ENCODE measurements around the gene MYL5. TPM values are rescaled to one million over a fixed set of nuclear protein-coding genes. Genes with fewer than 3 reads are reported as not detected.

MYL5 gene
- total RNA-seq, 1 experiment from 2014 or later = 0.99 TPM

DNA sequence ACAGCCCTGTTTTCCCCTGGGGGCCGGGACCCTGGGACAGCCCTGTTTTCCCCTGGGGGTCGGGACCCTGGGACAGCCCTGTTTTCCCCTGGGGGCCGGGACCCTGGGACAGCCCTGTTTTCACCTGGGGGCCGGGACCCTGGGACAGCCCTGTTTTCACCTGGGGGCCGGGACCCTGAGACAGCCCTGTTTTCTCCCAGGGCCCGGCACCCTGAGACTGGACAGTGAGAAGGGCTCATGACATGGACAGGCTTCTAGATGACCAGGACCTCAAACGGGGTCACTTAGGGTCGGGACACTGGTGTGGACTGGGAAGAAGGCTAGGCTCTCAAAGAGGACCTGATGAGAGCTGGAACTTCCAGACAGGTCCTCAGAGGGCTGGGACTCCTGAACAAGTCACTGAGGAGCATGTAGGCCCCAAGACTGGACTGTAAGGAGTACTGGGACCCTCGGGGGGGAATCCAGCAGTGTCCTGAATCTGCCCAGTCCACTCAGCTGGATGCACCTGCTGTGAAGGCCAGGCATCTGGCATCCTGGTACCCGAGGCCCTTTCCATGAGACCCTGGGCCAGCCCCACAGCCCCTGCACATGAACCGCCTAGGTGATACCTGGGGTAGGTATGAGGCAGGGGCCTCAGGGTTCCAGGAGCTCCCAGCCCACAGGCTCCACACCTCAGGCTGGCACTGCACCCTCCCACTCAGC lies 33.7 kb downstream of the MYL5 start:
- DNase-seq (ENCODE audit: low read depth) = no peak

DNA sequence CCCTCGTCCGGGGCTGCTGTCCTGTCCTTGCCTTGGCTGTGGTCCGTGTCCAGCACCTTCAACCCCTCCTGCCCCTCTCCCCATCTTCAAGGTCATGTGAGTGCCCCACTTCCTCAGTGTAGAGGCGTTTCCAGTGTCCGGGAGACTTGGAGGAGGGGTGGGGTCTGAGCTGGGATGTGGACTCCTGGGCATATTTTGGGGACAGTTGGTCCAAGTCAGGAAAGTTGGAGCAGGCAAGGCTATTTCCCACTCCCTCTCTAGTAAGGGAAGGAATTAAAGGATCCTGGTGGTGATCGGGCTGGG lies 34.2 kb downstream of the MYL5 start:
- DNase-seq (ENCODE audit: low read depth) = no peak

DNA sequence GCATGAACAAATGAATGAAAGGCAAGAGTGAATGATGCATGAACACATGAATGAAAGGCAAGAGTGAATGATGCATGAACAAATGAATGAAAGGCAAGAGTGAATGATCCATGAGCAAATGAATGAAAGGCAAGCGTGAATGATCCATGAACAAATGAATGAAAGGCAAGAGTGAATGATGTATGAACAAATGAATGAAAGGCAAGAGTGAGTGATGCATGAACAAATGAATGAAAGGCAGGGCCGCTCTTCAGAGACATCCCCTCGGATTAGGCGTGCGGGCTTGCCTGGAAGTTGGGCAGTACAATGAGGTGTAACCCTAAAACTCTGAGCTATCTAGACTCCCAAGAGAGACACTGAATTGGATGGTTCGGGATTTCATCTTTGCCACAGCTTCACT lies 35.0 kb downstream of the MYL5 start:
- DNase-seq (ENCODE audit: low read depth) = no peak

DNA sequence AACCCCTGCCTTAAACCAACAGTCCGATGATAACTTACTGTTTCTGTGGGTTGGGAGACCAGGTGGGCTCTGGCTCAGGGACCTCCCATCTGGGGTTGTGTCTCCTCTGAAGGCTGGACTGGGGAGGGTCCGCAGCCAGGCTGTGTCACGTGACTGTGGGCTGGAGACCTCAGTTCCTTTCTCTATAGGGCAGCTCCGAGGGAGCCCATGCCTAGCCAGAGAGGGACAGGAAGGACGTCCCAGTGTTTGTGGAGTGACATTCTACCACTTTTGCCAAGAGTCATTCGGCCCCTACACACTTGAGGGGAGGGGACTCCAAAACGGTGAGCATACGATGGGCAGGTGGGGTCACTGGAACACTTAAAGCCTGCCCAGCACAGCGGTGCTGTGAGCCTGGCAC lies 35.8 kb downstream of the MYL5 start:
- no peak for DNase-seq (ENCODE audit: low read depth)

DNA sequence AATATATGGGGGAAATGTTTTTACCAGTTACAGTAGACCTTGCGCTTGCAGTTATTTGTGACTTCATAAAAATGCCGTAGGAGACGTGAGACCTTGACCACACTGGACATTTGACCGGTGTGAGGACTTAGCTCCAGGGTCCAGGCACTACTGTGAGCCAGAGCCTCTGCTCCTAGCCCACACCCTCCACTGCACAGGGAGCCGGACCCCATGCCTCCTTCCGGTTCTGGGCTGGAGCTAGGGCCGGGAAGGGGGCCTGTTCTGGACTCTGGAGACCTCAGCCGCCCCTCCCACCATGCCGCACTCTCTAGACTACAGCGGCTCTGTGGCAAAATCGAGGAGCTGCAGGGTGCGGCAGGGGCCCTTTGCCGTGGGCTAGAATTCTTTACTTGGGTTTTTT lies 36.6 kb downstream of the MYL5 start:
- DNase-seq (ENCODE audit: low read depth) = no peak

- no peak for DNase-seq (ENCODE audit: low read depth)
Measured at GRCh38 chr4:712093-712492, 37.8 kb downstream of the MYL5 start.

DNA sequence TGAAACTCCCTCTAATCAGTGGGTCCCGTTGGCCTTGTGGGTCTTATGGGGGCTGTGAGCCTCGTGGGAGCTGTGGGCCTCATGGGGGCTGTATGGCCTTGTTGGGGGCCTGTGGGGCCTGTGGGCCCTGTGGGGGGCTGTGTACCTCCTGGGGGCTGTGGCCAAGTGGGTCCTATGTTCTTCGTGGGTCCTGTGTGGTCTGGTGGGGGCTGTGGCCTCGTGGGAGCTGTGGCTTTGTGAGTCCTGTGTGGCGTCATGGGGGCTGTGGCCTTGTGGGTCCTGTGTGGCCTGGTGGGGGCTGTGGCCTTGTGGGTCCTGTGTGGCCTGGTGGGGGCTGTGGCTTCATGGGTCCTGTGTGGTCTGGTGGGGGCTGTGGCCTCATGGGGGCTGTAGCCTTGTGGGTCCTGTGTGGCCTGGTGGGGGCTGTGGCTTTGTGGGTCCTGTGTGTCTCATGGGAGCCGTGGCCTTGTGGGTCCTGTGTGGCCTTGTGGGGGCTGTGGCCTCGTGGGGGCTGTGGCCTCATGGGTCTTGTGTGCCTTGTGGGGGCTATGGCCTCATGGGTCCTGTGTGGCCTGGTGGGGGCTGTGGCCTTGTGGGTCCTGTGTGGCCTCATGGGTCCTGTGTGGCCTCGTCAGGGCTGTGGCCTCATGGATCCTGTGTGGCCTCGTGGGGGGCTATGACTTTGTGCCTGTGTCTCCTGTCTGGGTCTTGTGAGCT lies 38.7 kb downstream of the MYL5 start:
- DNase-seq (ENCODE audit: low read depth) = no peak

GRCh38 chr4:714087-714486 lies 39.7 kb downstream of the MYL5 start:
- no peak for DNase-seq (ENCODE audit: low read depth)

DNA sequence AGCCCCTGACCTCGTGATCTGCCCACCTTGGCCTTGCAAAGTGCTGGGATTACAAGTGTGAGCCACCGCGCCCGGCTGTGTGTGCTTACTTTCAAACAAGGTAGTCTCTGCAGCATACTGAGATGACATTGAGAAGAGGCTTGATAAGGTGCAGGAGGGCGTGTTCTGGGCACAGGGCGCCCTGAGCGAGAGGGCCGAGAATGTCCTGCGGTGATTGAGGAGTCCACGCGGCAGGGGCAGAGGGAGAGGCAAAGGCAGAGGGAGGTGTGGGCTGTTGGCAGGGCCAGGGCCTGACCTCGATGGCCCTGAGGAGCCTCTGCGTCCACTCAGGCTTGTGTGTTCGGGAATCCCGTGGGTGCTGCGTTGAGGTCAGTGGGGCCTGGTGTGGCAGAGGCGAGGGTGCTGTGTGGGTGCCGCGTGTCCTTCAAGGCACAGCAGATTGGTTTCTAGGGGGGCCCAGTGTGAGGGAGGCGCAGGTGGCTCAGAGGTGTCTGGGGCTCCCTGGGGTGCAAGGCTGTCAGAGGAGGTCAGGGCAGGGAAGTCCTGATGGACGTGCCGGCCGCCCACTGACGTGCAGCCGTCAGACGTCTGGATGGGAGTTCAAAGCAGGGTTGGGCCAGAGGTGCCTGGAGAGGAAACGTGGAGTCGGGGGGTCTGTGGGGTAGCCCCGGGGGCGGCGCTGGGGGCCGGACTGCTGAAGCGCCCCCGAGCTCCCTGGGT lies 43.4 kb downstream of the MYL5 start:
- DNase-seq (ENCODE audit: low read depth) = no peak

DNA sequence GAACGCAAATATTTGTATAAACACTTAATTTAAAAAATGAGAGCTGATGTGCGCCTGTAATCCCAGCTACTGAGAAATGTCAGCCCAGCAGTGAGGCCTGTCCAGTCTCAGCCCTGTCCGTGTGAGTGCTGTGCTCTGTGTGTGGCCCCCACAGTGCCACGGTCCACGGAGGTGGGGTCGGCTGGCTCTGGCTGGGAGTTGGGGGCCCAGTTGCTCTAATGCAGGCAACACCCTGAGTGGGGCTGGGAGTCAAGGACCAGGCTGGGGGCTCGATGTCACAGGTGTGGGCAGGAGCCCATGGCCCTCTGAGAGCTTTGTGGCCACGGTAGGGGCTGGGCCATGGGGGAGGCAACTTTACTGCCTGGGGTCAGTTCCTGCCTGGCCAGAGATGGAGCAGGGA lies 44.1 kb downstream of the MYL5 start:
- no peak for DNase-seq (ENCODE audit: low read depth)

DNA sequence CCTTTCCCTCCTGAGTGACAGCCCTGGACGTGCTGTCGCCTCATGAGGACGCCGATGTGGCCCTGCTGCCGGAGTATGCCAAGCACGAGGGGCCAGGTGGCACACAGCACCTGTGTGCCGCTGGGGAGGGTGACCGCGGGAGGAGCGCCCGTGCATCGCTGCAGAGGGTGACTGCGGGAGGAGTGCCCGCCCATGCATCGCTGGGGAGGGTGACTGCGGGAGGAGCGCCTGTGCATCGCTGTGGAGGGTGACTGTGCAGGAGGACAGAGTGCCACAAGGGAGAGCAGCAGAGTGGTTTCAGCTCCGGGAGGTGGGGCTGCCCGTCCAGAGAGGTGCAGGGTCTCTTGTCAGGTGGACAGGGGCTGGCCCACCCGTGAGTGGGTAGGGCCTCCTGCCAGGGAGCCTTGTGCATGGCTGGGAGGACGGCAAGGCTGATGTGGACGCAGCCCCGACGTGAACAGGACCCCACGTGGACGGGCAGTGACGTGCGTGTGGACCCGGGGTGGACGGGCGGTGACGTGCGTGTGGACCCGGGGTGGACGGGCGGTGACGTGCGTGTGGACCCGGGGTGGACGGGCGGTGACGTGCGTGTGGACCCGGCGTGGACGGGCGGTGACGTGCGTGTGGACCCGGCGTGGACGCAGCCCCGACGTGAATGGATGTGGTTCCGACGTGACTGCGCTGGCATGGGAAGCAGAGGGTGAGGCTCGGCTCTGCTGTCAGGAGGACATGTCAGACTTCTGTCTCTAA lies 45.9 kb downstream of the MYL5 start:
- DNase-seq (ENCODE audit: low read depth) = no peak

GRCh38 chr4:721261-722168 lies 47.2 kb downstream of the MYL5 start:
- peak; percentile 21 for DNase-seq (ENCODE audit: low read depth)

GRCh38 chr4:722169-722725 lies 47.9 kb downstream of the MYL5 start:
- no peak for DNase-seq (ENCODE audit: low read depth)

GRCh38 chr4:722851-723360 lies 48.6 kb downstream of the MYL5 start:
- DNase-seq (ENCODE audit: low read depth) = no peak

DNA sequence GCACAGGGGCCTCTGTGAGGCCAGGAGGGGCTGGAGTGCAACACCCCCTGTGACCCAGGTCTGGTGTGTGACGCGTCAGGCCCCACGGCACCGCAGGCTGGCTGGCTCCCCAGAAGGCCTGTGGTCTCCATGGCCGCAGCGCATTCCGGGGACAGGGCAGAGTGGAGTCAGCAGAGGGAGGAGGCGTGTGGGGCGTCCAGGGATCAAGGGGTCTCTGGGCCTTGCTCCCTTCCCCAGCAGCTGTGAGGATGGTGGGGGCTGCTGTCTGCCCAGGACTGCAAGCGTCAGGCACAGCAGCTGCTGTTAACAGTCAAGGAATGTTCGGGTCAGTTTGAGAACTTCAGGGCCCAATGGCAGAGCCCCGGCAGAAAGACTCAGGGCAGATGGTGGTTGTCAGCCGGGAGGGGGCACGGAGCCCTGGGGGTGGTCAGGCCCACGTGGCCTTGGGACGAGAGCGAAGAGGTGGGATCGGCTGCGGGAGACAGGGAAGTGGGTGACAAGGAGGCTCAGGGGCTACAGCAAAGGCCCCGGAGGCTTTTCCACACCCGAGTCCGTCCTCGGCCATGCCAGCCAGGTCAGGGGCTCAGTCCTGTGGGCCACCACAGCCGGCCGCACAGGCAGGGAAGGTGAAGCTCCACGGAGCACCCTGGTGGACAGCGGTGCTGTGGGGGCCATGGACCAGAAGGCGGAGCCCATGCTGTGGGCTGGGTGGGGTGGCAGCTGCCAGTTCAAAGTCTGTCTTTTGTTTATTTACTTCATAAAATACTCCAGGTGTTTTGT lies 49.6 kb downstream of the MYL5 start:
- no peak for DNase-seq (ENCODE audit: low read depth)

DNA sequence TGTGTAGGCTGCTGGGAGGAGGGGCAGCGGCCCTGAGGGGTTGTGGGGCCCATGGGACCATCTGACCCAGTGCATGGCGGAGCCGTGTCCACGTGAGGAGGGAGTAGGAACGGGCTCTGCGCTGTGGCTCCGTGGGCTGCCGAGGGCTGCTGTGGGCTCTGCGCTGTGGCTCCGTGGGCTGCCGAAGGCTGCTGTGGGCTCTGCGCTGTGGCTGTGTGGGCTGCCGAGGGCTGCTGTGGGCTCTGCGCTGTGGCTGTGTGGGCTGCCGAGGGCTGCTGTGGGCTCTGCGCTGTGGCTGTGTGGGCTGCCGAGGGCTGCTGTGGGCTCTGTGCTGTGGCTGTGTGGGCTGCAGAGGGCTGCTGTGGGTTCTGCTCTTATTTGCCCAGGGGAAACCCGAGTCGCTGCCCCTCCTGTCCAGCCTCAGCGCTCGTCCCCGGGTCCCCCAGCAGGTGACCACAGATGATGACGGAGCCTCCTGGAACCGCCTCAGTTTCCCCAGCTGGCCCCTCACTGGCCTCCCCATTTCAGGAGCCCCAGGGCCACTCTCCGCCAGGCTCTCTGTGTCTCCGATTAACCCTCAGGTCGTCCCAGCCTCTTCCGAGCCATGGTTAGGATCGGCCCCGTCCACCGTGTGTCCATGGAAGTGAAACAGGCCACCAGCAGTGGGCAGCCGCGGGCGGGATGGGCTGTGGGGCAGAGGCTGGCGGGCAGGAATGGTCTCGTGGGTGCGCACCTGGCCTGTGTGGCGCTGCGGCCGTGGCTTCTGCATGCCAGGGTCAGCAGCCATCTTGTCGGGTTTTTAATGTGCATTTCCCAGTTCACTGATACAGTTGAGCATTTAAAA lies 51.3 kb downstream of the MYL5 start:
- no peak for DNase-seq (ENCODE audit: low read depth)

GRCh38 chr4:726235-726787 lies 52.0 kb downstream of the MYL5 start:
- peak; percentile 20 for DNase-seq (ENCODE audit: low read depth)

GRCh38 chr4:726838-727237 lies 52.5 kb downstream of the MYL5 start:
- DNase-seq (ENCODE audit: low read depth) = no peak

GRCh38 chr4:727576-727975 lies 53.2 kb downstream of the MYL5 start:
- DNase-seq (ENCODE audit: low read depth) = no peak
